Hepatocyte (in vitro differentiated cells): ENCODE data around the gene CMTM8.

ENCODE experiments used
- EZH2 ChIP-seq: fragments of 200-600 bp; sonication (generic); IDR thresholded peaks from 2 replicates; pipeline ENCODE4 v1.6.1; 2016; ENCODE audit warnings: antibody characterized with exemption, mild to moderate bottlenecking, borderline replicate concordance
- EZH2phosphoT487 ChIP-seq: fragments of 200-600 bp; sonication (generic); IDR thresholded peaks from one replicate; pipeline ENCODE4 v1.6.1; 2018; ENCODE audit warnings: antibody characterized with exemption, mild to moderate bottlenecking, low read depth, moderate library complexity; ENCODE audit not compliant: unreplicated experiment, severe bottlenecking
- TF ChIP-seq, protein P1 (sequence below): fragments of 200-600 bp; sonication (generic); IDR thresholded peaks from 2 replicates; pipeline ENCODE4 v1.5.1; 2016; ENCODE audit warnings: antibody characterized with exemption, mild to moderate bottlenecking; ENCODE audit not compliant: poor library complexity

DNA sequence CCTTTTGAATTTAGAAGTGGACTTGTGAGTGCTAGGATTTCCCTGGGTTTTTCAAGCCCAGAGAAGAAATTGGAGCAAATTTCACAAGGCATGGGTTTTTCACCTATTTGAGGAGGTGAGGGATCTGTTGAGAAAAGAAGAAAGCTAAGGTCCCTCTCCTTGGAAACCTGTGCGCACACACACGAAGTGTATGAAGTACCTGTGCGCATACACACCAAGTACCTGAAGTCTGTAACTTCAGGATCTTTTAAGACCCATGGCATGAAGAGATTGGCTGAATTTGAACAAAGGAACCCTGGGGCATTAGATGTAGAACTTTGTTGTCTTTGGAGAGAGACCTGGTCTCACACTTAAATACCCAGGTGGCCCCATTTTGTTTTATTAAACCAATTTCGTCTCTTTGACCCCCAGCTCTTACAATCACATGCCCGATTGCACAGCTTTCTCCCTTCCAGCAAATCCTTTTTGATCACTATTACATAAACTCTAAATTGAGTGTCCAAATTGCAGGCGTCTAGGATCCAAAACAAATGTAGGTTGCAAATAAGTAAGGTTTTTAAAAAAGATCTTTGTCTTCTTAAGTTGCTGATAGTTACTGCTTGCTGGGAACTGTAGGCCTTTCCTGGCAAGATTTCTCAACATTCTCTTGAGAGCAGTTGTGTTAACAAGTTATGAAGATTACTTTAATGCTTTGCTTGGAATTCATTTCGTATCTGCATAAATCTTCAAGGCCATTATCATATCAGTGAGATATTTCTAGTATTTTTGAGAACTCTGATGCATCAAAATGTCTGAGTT is 64.3 kb downstream of the CMTM8 start:
- TF ChIP-seq, protein P1, sequence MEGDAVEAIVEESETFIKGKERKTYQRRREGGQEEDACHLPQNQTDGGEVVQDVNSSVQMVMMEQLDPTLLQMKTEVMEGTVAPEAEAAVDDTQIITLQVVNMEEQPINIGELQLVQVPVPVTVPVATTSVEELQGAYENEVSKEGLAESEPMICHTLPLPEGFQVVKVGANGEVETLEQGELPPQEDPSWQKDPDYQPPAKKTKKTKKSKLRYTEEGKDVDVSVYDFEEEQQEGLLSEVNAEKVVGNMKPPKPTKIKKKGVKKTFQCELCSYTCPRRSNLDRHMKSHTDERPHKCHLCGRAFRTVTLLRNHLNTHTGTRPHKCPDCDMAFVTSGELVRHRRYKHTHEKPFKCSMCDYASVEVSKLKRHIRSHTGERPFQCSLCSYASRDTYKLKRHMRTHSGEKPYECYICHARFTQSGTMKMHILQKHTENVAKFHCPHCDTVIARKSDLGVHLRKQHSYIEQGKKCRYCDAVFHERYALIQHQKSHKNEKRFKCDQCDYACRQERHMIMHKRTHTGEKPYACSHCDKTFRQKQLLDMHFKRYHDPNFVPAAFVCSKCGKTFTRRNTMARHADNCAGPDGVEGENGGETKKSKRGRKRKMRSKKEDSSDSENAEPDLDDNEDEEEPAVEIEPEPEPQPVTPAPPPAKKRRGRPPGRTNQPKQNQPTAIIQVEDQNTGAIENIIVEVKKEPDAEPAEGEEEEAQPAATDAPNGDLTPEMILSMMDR, result no peak
- TF ChIP-seq EZH2phosphoT487, result no peak
- TF ChIP-seq EZH2, result no peak
